ENCODE results near the gene GBX2.
"Not testable (repeated sequence)": the region's sequence is repeated elsewhere in the genome, so short reads cannot be mapped to it uniquely, and the experiment has no call there.

Gene GBX2

GRCh38 chr2:236156095-236156859 lies 11.9 kb downstream of the GBX2 start:
- DNase-seq (ENCODE audit: low read depth), result no peak

GRCh38 chr2:236155406-236155805 lies 12.8 kb downstream of the GBX2 start:
- no peak for DNase-seq (ENCODE audit: low read depth)

- no peak for DNase-seq (ENCODE audit: low read depth)
These were observed 21.8 kb downstream of the GBX2 start for GRCh38 chr2:236146436-236146835.

GRCh38 chr2:236143811-236144210 lies 24.4 kb downstream of the GBX2 start:
- no peak for DNase-seq (ENCODE audit: low read depth)

GRCh38 chr2:236141616-236142015 lies 26.6 kb downstream of the GBX2 start:
- DNase-seq (ENCODE audit: low read depth), result not testable (repeated sequence)

DNA sequence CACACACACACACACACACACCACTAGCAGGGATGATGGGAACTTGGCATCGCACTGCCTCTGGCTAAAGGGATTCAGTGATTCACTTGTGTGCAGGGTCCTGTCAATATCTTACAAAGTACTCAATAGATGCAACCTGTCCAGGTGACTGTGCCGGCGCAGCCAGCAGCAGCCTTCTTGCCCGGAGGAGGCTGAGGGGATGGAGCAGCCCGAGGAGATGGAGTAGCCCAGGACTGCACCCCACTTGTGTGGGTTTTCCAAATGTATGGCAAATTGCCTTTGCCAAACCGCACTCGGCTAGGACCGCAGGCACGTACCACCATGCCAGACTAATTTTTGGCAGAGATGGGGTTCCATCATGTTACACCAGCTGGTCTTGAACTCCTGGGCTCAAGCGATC lies 31.1 kb downstream of the GBX2 start:
- DNase-seq (ENCODE audit: low read depth), result no peak

DNA sequence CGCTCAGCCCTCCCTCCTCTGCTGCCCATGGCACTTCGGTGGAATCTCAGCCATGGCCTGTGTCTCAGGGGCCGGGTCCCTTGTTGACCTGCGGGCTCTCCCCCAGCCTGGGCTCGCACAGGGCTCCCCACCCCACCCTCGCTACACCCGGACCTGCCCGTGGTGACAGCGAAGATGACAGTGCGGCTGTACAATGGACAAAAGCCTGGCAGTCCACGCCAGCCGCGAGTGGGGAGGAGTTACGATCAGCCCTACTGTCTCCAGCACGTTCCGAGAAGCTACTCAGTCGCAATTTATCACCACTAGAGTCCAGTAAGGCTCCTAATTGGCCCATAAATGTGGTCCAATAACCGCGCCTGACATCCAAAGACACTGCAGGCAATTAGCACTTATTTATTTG lies 31.6 kb downstream of the GBX2 start:
- no peak for DNase-seq (ENCODE audit: low read depth)

DNA sequence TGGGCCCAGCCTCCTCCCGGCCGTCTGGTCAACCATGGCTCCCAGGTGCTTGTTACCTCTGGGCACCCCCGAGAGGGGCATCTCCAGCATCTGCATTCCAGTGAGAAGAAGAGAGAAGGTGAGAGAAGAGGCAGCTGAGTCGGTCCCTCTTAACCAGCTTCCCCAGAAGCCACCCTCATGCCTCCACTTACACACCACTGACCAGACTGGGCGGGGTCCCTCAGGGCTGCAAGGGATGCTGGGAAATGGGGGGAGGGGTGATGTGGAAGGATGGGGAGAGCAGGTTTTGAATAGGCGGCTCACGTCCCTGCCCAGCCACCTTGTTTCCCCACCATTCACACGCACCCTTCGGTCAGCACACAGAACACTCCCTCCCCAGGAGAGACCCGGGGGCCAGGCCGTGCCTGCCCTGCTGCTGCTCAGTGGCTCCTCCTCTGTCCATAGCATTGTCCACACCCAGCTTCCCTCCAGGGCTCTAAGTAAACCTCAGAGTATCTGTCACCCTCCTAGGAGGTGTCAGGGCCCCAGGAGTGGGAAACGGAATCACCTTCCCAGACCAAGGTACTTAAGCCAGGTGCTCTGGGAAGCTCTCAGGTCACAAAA lies 34.7 kb downstream of the GBX2 start:
- no peak for DNase-seq (ENCODE audit: low read depth)

- DNase-seq (ENCODE audit: low read depth), result no peak
These were observed 37.0 kb downstream of the GBX2 start for GRCh38 chr2:236131073-236131692.

- DNase-seq (ENCODE audit: low read depth), result no peak
These were observed 37.7 kb downstream of the GBX2 start for GRCh38 chr2:236130349-236130998.

DNA sequence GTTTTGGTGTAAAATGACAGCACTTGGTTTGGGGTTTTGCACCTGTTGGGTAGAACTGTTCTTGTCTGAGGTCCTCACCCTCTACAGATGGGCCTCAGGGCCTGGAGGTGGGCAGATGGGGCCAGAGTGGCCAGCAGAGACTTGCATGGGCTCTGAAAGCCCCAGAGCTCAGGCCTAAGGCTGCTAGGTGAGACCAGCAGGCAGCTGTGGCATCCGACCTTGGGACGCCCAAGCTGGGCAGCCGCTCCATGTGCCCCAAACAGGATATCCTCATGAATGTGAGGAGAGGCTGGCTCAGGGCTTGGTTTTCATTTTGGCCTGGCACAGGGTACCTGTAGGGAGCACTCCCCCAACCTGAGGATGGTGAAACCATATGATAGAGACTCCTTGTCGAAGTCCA lies 38.3 kb downstream of the GBX2 start:
- no peak for DNase-seq (ENCODE audit: low read depth)

- no peak for DNase-seq (ENCODE audit: low read depth)
These were observed 39.9 kb downstream of the GBX2 start for GRCh38 chr2:236128321-236128720.

DNA sequence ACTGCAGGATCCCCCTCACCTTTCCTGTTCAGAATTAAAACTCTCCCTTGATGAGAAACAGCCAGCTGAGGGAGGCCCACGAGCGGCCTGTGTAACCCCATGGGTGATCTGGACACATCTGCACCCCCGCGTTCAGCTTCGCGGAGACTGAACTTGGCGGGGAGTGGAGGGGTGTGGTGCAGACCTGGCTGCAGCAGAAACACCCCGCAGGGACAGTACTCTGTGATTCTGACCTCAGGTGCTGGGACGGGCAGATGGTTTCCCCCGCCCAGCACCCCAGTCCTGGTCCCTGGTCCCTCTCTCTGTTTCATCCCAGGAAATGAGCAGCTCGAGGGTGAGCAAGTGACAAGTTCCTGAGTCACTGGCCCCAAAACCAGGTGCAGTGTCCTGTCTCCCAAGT lies 41.2 kb downstream of the GBX2 start:
- DNase-seq (ENCODE audit: low read depth), result no peak

GRCh38 chr2:236125541-236125940 lies 42.6 kb downstream of the GBX2 start:
- DNase-seq (ENCODE audit: low read depth), result no peak

DNA sequence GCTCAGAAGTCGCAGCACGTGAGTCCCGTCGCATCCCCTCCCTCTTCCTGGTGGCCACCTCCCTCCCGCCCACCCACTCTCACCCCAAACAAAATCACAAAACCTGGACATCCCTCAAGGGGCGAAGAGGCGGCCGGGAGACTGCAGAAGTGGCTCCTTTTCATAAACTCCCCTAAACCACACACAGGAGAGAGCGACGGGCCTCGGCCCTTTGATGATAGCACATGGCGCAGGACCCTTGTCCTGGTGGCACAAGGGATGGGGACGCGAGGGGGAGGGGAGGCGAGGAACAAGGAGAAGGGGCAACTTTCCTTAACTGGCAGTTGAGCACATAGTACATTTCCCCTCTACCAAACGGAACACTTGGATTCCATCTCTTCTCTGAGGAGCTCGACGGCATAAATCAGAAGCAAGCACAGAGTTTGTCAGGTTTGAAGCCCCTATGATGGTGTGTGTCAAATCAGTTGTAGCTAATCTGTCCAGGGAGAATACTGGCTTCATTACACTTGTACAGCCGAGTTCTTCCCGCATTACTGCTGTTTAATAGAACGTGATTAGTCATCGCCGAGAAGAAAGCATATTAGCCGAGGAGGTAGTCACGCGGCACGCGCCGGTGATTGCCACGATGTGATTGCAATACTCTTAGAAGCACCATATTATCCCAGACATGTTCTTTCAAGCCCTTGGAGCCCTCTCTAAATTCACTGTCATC lies 43.8 kb downstream of the GBX2 start:
- DNase-seq (ENCODE audit: low read depth), result no peak

DNA sequence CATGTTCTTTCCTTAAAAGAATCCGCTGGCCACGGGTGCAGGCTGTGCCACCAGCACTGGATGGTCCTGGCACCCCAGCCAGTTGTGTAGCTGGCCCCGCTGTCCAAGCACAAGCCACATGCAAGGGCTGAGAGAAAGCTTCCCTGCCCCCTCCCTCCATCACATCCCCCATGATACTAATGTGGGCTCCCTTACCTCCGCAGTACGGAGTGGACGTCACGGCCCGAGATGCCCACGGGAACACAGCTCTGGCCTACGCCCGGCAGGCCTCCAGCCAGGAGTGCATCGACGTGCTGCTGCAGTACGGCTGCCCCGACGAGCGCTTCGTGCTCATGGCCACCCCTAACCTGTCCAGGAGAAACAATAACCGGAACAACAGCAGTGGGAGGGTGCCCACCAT lies 44.5 kb downstream of the GBX2 start:
- no peak for DNase-seq (ENCODE audit: low read depth)

- DNase-seq (ENCODE audit: low read depth), result no peak
These were observed 46.0 kb downstream of the GBX2 start for GRCh38 chr2:236122236-236122635.

DNA sequence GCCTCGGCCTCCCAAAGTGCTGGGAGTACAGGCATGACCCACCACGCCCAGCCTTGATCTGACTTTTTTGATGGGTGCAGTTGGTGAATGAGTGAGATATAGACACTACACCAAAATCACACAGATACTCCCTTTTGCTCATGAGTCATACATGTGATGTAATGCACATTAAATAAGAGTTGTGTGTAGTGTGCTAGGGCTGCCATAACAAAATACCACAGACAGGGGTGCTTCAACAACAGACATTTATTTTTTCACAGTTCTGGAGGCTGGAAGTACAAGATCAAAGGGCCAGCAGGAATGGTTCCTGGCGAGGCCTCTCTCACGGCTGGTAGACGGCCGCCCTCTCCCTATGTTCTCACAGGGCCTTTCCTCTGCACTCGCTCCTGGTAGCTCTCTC lies 46.6 kb downstream of the GBX2 start:
- DNase-seq (ENCODE audit: low read depth), result no peak

- DNase-seq (ENCODE audit: low read depth), result no peak
These were observed 47.4 kb downstream of the GBX2 start for GRCh38 chr2:236120829-236121228.

GRCh38 chr2:236120141-236120601 lies 48.0 kb downstream of the GBX2 start:
- no peak for DNase-seq (ENCODE audit: low read depth)

GRCh38 chr2:236119476-236119875 lies 48.7 kb downstream of the GBX2 start:
- DNase-seq (ENCODE audit: low read depth), result no peak

- no peak for DNase-seq (ENCODE audit: low read depth)
These were observed 49.2 kb downstream of the GBX2 start for GRCh38 chr2:236119003-236119402.
